Heart left ventricle (tissue), 13 donors: ENCODE measurements around the gene TNFRSF1B.

Source experiments
- POLR2A ChIP-seq, 2 donors: fragments of 450-650 bp; IDR thresholded peaks; one replicate each; pipeline ENCODE4 v1.6.1; 2017; ENCODE audit warnings: antibody characterized with exemption in 2 of 2, mild to moderate bottlenecking in 2 of 2, moderate library complexity in 2 of 2
- TF ChIP-seq, protein P1 (sequence below), 12 donors: fragments of 200-600 bp; sonication (generic) in 4 of 12; IDR thresholded peaks; one replicate each; pipeline versions ENCODE4 v1.5.0 to v1.8.0; 2018 to 2022; ENCODE audit warnings: antibody characterized with exemption in 12 of 12, mild to moderate bottlenecking in 5 of 12
- donor health status: ischemic (EF 13 %, LVEDD 7.1; RV severe dilation, severe dysfunction).
- donor health status: DM: no; HTN: yes; CAD: no.
- donor health status: DM: no; HTN: no; CAD: no.
- donor health status: ischemic (EF 25% LVEDD 6.9; RV normal size, moderate dysfunction).
- donor health status: ischemic (EF 25% LVEDD 5.7; RV mildly dilated, moderate dysfunction).
- donor health status: ischemic (EF 35%, LVEDD 5.7; RV mildly dilated, moderate dysfunction).
- donor health status: nonischemic (EF 11% LVEDD 7.7; RV severe dilation, severe dysfunction).
- donor health status: DM: yes; HTN: yes; CAD: no.
- donor health status: PGD.
- donor health status: ischemic (EF 29% LVEDD 5.4; RV normal size, mild dysfunction).
- donor health status: nonischemic (EF 23%, LVEDD 6.1; RV moderate dilation, normal function).

DNA sequence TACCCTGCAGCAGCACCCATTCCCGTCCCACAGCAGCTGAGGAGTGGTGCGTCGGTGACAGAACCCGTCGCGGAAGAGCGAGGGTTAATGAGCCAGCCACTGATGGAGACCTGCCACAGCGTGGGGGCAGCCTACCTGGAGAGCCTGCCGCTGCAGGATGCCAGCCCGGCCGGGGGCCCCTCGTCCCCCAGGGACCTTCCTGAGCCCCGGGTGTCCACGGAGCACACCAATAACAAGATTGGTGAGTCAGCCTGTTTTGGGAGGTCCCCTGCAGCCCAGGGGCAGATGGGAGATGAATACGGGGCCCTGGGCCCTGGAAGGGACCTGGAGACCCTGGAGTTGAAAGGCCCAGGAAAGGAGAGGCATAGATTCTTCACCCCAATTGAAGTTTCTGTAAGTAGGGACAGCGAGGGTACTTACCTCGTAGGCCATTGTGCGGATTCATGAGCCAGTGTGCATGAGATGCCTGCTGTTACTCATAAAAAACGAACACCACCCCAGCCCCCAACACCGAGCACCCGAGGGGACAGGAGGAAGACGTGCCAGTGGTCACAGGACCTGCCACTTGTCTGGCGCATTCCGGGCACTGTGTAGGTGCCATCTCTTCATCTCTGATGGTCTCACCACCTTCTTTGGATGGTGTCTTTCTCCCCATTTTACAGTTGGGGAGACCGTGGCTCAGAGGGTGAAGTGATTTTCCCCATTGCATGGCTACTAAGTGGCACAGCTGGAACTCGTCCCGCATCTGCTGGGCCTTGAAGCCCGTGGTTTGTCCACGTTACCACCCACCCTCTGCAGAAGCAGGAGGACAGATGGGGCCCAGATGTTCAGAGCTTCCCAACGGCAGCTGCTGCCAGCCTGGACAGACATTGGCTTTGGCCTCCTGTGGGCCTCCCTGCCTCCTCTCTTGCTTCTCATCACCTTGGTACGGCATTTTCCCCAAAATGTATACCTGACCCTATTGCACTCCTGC, 28.3 kb upstream of the TNFRSF1B start:
- TF ChIP-seq, protein P1, sequence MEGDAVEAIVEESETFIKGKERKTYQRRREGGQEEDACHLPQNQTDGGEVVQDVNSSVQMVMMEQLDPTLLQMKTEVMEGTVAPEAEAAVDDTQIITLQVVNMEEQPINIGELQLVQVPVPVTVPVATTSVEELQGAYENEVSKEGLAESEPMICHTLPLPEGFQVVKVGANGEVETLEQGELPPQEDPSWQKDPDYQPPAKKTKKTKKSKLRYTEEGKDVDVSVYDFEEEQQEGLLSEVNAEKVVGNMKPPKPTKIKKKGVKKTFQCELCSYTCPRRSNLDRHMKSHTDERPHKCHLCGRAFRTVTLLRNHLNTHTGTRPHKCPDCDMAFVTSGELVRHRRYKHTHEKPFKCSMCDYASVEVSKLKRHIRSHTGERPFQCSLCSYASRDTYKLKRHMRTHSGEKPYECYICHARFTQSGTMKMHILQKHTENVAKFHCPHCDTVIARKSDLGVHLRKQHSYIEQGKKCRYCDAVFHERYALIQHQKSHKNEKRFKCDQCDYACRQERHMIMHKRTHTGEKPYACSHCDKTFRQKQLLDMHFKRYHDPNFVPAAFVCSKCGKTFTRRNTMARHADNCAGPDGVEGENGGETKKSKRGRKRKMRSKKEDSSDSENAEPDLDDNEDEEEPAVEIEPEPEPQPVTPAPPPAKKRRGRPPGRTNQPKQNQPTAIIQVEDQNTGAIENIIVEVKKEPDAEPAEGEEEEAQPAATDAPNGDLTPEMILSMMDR (IDR thresholded peaks at IDR 0.05): no peak
- no peak for TF ChIP-seq POLR2A (IDR thresholded peaks at IDR 0.05)
